HG02938 (cell line): ENCODE results near the gene CNTNAP5.
"Not testable (repeated sequence)": the region's sequence is repeated elsewhere in the genome, so short reads cannot be mapped to it uniquely, and the experiment has no call there.

Experiments
- ATAC-seq: cut with Tn5 transposase; IDR thresholded peaks from one replicate; pipeline ENCODE4 v1.9.1; 2021; ENCODE audit warnings: mild to moderate bottlenecking, moderate library complexity; ENCODE audit not compliant: unreplicated experiment

CNTNAP5 gene

DNA sequence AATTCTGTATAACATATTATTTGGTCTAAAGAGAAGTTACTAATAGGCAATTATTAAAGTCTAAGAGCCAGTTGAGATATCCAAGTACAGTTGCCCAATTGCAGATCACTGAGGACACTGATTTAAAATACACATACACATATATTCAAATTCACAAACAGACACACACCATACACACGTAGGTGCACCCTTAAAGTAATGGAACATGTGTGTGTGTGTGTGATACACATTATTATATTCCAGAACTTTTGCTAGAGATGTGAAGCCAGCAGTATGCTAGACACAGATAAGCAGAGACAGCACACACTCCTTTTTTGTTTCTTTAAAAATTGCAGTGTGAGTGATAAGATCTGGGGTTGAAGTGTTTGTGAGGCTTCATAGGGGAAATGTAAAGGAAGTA is 292.5 kb downstream of the CNTNAP5 start:
- no peak for ATAC-seq

DNA sequence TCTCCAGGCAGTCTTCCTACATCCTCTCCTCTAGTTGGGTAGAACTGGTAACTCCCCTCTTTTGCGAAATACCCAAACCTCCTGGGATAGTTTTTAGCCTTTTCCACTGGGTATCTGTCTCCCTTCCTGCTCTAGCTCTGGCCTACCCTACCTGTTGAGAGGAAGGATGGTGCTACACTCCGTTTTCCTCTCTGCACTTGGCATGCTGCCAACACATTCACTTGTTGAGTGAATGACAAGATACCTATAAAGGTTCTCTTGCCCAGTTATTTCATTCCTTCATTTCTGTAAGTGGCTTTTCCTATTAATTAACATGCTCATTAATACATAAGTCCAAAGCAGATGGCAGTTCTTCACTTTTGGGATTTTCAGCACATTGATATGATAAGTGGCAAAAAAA is 293.8 kb downstream of the CNTNAP5 start:
- ATAC-seq = no peak

DNA sequence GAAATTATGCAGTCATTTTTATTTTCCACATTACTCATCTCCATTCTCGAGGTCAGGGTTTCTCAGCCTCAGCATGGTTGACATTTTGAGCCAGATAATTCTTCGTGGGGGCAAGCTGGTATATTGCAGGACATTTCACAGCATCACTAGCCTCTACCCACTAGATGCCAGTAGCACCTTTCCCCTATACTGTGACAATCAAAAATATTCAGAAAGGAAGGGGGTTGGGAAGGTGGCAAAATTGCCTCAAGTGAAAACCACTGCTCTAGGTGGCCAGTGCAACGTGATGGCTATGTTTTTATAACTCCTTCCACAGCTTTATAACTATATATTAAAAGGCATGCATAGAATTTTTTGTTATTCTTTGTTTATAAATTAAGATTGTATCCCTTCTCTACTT is 294.5 kb downstream of the CNTNAP5 start:
- no peak for ATAC-seq

DNA sequence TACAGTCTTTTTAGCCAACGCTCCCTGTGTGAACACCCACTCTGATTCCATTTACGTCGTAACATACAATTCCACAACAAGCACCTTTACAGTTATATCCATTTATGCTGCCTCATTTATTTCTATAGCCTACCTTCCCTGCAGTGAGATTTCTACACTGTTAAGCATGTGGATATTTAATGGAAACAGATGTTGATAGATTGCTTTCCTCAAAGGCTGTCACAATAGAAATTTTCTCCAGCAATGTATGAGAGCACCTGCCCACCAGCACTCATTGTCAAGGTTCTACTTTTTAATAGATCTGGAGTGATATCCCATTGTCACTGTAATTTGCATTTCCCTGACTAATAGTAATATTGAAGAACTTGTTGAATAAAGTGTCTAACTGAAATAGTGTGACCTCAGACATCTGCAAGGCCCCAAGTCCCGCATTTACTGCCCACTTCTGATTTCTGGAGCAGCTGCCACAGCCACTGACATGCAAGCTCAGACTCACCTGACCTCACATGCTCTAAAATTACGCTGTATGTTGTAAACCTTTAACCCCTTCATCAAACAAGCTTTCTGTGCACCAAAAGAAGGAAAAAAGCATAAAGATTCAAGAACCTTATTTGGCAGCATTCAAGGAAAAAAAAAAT is 295.1 kb downstream of the CNTNAP5 start:
- ATAC-seq = no peak

DNA sequence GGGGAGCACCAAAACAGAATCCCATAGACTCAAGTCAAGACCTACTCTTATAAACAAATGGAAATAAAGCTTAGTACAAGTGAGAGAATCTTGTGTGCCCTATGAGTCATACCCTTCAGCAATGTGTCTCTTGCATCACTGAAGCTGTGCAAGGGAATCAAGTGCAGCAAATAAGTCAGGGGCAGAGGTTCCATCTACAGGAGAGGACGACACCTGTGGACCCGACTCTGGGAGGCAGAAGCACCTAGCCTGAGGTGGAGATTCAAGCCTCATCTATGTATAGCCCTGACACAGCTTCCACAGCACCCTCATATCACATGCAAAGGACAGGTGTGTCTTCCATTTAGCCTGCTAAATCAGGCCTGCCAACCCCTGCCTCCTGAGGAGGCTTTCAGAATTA is 298.2 kb downstream of the CNTNAP5 start:
- ATAC-seq = no peak

DNA sequence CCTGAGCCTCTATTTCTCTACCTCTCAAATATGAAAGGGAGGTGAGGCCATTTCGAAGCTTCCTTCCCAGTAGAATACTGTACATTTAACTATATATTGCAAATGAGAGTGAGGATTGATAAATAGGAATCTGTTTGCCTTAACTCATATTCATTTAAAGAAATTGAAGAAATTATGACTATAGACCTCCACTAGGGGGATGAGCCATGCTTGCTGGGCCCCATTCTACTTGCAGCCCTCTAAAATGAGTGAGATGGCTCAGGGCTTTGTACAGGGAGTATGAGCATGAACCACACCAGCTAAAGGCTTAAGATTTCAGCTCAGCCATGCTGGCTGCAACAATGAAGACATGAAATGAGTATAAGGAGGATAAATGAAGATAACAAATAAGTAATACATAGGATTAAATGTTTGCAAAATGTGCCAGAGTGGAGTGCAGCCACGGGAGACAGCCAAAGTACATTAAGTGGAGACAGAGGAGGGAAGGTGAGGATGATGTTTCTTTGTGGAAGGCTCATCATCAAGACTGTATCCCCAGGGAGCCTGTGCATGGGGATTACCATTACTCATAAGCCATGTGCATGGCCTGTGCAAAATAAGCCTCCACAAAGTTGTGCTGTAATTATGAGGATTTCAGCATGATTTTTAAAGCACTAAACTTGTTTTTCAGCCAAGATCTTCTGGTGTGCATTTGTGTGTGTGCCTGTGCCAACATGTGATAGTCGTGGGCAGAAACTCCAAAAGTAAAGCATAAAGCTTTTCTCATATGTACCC is 300.8 kb downstream of the CNTNAP5 start:
- no peak for ATAC-seq

DNA sequence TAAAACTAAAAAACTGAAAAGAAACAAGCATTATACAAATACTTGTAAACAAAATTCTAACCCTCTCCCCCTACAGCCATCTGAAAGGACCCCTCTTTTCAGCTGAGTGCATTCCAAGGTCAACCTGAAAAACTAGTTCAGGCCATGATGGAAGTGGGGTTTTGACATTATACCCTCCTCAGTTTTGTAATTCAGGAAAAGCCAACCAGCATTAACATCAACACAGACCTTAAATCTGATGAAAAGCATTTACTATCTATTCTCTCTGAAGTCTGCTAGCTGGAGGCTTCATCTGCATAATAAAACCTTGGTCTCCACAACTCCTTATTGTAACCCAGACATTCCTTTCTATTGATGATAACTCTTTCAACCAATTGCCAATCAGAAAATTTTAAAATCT is 302.2 kb downstream of the CNTNAP5 start:
- ATAC-seq = no peak

DNA sequence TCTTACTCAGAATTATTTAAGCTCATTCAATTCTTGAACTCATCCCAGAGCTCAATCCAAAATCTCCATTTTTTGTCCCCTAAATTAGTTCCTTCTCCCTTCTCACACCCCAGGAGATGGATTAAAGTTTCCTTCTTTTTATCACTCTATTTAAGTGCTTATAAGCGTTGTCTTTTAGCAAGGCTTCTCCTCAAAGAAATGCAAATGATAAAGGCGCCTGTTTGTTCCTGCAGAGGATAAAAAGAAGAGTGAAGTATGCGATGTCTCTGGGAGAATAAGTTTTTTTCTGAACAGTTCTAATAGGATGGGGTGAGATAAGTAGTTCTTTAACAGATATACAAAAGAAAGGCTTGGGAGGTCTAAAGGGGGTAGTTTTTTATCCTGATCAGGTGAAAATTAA is 303.3 kb downstream of the CNTNAP5 start:
- ATAC-seq = no peak

DNA sequence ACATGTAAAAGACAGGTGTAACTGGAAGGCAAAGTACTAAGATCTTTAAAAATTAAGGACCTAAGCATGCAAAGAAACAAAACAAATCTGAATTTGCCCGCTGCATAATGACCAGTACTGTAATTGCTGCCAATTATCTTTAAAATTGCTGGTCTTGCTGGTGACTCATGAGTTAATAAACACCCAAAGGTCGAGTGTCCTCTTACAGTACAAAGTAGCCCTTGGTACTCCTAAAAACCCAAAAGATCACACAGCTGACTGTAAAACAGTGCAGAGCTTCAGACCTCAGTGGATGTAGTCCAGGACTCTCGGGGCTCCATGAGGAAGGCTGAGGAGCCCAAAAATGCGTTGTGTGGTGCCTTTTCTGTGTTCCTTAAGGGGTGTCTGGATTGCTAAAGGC is 308.7 kb downstream of the CNTNAP5 start:
- ATAC-seq = no peak

DNA sequence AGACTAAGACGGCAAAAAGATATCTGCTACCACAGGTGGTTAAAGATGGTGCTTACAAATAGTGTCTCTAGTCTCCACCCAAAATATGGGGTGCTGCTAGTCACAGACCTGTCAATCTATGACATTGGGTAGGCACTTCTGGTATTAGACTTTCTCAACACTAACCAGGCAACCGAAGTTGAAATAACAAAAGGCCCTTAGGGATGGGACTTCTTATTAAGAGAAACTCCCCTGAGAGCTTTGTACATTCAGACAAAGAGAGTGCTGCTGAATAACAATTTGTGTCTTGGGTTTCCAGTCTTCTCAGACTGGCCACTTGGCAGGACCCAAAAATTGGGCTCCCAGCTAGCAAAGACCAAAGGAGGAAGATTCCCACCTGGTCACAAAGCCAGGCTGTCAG is 310.0 kb downstream of the CNTNAP5 start:
- no peak for ATAC-seq

DNA sequence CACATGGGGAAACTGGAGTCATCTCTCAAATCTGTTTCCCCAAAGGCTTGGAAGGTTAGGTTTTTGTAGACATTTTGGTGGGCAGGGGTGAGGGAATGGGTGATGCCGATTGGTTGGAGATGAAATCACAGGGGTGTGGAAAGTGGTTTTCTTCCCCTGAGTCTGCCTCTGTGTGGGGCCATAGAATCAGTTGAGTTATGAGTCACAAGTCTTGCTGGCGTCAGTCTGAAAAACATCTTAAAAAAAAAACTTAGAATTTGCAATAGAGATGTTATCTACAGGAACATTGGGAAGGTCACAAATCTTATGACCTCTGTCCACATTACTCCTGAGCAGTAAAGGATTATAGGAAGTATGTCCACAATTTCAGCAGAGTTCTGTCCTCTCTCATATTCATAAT is 314.6 kb downstream of the CNTNAP5 start:
- no peak for ATAC-seq

DNA sequence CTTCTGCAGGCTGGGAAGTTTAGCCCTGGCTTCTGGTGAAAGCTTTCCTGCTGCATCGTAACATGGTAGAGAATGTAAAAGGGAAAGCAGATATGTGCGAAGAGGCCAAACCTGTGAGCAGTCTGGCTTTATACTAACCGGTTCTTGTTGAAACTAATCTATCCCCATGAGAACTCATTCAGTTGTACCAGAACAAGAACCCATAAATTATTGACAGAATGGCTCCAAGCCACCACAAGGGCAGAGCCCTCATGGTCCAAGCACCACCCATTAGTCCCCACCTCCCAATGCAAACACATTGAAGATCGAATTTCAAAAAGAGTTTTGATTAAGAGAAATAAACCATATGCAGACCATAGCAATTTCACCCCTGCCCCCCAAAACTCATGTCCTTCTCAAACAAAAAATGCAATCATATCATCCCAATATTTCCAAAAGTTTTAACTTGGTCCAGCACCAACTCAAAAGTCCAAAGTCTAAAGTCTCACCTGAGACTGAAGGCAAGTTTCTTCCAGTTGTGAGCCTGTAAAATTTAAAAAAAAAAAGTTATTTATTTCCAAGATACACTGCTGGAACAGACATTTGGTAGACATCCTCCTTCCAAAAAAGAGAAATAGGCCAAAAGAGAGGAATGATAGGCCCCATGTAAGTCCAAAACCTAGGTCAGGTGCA is 318.9 kb downstream of the CNTNAP5 start:
- ATAC-seq = no peak

DNA sequence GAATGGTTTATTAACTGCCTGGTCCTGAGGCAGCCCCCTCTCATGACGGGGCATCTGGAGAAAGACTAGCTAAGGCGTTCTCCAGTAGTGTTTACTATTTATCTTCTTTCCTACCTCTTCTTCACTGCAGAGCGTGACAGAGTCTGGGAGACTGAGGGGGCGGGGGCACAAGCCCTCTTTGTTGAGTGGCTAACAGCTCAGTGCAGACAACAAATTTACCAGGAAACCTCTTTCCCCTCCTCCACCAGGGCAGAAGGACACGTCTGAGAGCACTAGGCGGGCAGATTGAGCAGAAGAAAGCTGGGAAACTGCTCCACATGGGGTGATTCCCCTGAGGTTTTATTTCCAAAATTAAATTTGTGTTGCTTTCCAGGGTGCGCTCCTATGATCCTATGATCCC is 322.1 kb downstream of the CNTNAP5 start:
- no peak for ATAC-seq

DNA sequence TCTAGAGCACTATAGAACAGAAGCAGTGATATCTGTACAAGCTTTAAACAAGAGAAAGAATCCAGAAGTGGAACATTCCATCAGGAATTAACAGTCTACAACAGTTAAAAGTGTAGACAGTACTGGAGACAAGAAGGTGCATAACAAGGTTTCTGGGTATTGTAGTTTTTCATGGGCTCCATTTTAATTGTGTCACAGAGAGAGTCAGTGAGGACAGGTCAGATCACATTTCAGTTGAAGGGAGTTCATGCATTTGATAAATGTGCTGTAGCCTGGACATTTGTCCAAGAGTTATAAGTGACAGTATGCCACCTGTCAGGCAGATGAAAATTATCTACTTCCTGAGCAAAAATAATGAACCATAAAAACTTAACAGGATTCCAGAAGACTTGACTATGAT is 328.6 kb downstream of the CNTNAP5 start:
- ATAC-seq = no peak

DNA sequence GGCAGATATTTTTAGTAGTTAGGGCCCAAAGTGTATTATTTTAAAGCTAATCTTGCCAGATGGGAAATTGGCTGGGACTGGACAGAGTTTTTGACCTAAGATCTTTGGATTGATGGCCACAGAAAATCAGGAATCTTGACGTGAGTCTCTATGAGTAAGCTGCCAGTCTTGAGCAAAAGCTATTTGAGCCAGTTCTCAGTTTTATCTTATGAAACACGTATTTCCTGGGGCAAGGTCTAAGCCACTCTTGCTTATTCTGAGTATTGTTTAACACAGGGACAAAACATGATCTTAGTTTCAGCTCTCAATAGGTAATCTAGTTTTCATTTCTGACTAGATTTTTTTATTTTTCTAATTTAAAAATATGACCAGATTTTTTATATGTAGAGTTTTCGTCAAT is 329.4 kb downstream of the CNTNAP5 start:
- ATAC-seq = no peak

DNA sequence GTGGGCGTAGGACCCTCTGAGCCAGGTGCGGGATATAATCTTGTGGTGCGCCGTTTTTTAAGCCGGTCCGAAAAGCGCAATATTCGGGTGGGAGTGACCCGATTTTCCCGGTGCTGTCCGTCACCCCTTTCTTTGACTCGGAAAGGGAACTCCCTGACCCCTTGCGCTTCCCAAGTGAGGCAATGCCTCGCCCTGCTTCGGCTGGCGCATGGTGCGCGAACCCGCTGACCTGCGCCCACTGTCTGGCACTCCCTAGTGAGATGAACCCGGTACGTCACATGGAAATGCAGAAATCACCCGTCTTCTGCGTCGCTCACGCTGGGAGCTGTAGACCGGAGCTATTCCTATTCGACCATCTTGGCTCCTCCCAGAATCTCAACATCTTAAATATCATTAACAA is 336.9 kb downstream of the CNTNAP5 start:
- ATAC-seq = not testable (repeated sequence)

DNA sequence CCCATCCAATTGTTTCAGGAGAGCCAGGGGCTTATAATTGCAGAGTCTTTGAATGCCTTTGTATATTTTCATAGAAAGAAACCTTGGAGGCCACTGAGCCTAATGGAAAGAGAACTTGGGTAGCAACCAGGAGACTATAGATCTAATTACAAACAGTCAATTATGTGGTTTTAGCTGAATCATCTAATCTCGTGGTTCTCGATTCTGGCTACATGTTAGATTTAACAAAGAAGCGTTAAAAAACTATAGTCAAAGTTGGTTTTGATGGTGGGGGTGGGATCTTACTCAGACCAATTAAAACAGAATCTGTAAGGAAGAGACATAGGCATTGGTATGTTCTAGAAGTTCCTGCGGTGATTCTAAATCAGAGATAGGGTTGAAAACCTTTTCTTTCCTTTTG is 344.1 kb downstream of the CNTNAP5 start:
- no peak for ATAC-seq

DNA sequence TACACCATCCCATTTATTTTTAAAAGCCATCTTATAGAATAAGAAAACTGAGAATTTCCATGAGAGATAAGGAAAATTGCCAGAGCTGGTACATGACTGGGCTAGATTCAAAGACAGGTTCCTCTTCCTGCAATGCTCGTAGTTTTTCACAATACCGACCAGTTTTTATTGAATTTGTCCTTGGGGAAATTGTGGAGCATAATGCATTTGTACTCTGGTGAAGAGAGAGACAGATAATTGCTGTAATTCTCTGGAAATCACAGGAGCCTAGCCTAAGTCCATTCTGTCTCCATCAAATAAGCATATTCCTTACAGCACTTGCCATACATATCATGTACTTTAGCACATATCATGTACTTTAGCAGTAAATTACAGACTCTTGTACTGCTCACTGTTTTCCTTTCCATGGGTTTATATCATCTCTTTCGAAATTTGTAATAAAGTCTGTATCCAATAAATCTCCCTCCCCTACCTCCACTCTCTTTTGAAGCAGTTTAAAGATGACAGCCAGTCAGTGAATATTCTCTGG is 355.2 kb downstream of the CNTNAP5 start:
- ATAC-seq = no peak

DNA sequence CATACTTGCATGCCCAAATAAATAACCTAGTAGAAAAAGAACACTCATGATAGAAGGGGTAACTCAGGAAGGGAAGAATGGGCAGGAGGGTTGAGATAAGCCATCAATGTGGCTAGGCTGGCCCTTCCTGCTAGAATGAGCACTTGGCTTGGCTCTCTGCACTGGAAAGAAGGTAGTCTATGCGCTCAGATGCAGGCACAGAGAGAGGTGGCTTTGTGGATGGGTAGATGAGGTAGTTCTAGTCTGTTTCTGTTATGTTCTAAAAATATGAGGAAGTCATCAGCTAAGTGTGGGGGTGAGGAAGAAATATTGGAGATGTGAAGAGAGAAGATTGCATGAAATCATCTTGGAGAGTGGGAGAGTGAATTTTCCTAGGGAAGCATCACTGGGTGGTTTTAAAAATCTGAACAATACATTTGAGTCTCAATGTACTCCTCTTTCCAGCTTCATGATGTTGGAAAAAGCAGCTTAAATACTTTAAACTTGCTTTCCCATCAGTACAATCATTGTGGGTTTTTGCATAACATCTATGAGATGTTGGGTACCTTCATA is 357.1 kb downstream of the CNTNAP5 start:
- no peak for ATAC-seq

DNA sequence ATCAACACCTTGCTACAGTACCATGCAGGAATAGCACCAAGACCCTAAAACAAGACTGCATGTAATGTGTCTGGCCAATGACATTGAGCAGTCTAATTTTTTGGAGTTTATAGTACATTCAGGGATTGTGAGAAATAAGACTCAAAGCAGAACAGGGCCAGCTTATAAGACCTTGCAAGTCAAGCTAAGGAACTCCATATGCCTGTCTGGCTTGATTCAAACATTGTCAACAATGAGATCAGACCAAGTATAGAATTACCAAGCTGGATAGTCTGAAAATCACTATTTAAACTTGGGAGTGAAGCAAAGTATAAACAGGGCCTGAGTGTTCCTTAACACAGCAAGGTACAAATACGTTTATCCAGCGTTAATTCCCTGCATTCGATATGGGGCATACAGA is 370.9 kb downstream of the CNTNAP5 start:
- no peak for ATAC-seq

DNA sequence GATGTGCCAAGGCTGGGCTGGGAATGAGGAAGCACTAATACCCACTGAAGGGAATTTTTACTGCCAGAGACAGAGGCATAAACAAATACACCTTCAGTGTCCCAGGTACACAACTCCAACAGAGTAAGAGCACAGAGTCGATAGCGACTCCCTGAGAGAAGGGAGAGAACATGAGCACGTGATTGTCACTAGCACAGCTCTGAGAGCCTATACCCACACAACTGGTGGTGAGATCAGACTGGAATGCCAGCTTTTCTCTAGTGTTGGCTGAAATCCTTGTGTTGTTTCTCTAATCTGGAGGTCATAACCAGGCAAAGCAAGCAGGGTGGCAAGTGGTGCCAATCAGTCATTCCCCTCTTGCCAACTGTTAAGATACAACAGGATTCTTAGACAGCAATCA is 377.2 kb downstream of the CNTNAP5 start:
- no peak for ATAC-seq
